K562 (cell line): Measurements from ENCODE around the gene TESK2. TPM values are rescaled to one million over a fixed set of nuclear protein-coding genes. Genes with fewer than 3 reads are reported as not detected.

Source experiments
- ATAC-seq: fragments of 200-7000 bp; cut with Tn5 transposase; 3 replicates; pipeline ENCODE4 v1.9.1; 2020; ENCODE audit warnings: moderate library complexity
- BruUV-seq: library from RNA; stranded (reverse); fragments of 400-500 nt; replicated peaks from 2 replicates; lab custom pipeline; 2021; lab: Mats Ljungman, UMichigan
- CTCF ChIA-PET: fragments of 300-600 bp; formaldehyde crosslinking; extraction: SDS; loops from one replicate; lab custom pipeline; 2021; ENCODE audit warnings: low intra/inter-chr PET ratio; lab: Yijun Ruan, JAX
- POLR2A ChIA-PET: fragments of 300-600, 350-650 bp; sonication (Branson Sonifier 250); formaldehyde crosslinking; extraction: SDS; loops from one replicate; lab custom pipeline; 2021; ENCODE audit warnings: antibody characterized with exemption, inconsistent platforms; lab: Yijun Ruan, JAX
- DNase-seq, 4 experiments: peaks; one replicate each; pipeline versions ENCODE4 v3.0.0 to v3.0.0-alpha.2; 2011 to 2018; ENCODE audit warnings: low spot score in 3 of 4, mixed read lengths in 3 of 4; ENCODE audit errors: extremely low read depth in 1 of 4
- FAIRE-seq: peaks from 2 replicates; lab custom pipeline; 2011; peaks lifted over from hg19 to GRCh38; lab: Jason Lieb, UNC
- H2AFZ ChIP-seq: 2 replicates; pipeline ENCODE4 v1.6.0; 2011; ENCODE audit warnings: low read depth, low read length, control low read depth, inconsistent platforms
- H3K27ac ChIP-seq: fragments of 200-600 bp; 3 replicates; pipeline ENCODE4 v1.8.0; 2011; ENCODE audit warnings: low read depth, mild to moderate bottlenecking, control low read depth, inconsistent platforms, low read length, moderate library complexity, mixed read lengths; ENCODE audit errors: extremely low read depth
- H3K27me3 ChIP-seq, 2 experiments: fragments of 300-600 bp in 1 of 2; 2 replicates in 1 of 2; 3 replicates in 1 of 2; pipeline versions ENCODE4 v1.6.0 to v1.8.0; 2011; ENCODE audit warnings: inconsistent platforms in 2 of 2, low read length in 2 of 2, mild to moderate bottlenecking in 1 of 2, mixed read lengths in 1 of 2, moderate library complexity in 1 of 2; ENCODE audit not compliant: control insufficient read depth in 2 of 2, insufficient read depth in 2 of 2
- H3K36me3 ChIP-seq: fragments of 300-600 bp; 3 replicates; pipeline ENCODE4 v1.8.0; 2011; ENCODE audit warnings: mild to moderate bottlenecking, low read length, inconsistent platforms; ENCODE audit not compliant: control insufficient read depth, insufficient read depth
- H3K4me1 ChIP-seq, 2 experiments: fragments of 200-600 bp in 1 of 2; replicated peaks in 1 of 2; 2 replicates in 1 of 2; 3 replicates in 1 of 2; pipeline versions ENCODE4 v1.5.1 to v1.8.0; 2011; ENCODE audit warnings: inconsistent platforms in 2 of 2, low read length in 2 of 2, mild to moderate bottlenecking in 1 of 2, mixed read lengths in 1 of 2, moderate library complexity in 1 of 2; ENCODE audit not compliant: control insufficient read depth in 2 of 2, insufficient read depth in 2 of 2
- H3K4me2 ChIP-seq: 2 replicates; pipeline ENCODE4 v1.6.1; 2011; ENCODE audit warnings: low read length, control low read depth, inconsistent platforms, mixed read lengths; ENCODE audit not compliant: insufficient read depth
- H3K4me3 ChIP-seq: fragments of 200-600 bp; sonication (generic), shearing (Covaris generic); 2 replicates; pipeline ENCODE4 v1.5.1; 2016; ENCODE audit warnings: control low read depth, inconsistent platforms
- H3K79me2 ChIP-seq: fragments of 200-600 bp; 3 replicates; pipeline ENCODE4 v1.8.0; 2011; ENCODE audit warnings: low read length, inconsistent platforms; ENCODE audit not compliant: control insufficient read depth, insufficient read depth
- H3K9ac ChIP-seq, 2 experiments: 2 replicates each; pipeline versions ENCODE4 v1.6.0 to v1.6.1; 2011; ENCODE audit warnings: low read depth in 2 of 2, low read length in 2 of 2, control low read depth in 1 of 2, inconsistent platforms in 1 of 2, mild to moderate bottlenecking in 1 of 2, mixed read lengths in 1 of 2; ENCODE audit not compliant: insufficient read depth in 1 of 2
- H3K9me1 ChIP-seq: one replicate; pipeline ENCODE4 v1.6.0; 2011; ENCODE audit warnings: inconsistent platforms, mild to moderate bottlenecking, low read length, moderate library complexity; ENCODE audit not compliant: control insufficient read depth, insufficient read depth
- H3K9me3 ChIP-seq: replicated peaks from 2 replicates; pipeline ENCODE4 v1.5.1; 2011; ENCODE audit warnings: low read depth, low read length, inconsistent platforms; ENCODE audit not compliant: control insufficient read depth, insufficient read depth
- H4K20me1 ChIP-seq: replicated peaks from 2 replicates; pipeline ENCODE4 v1.6.1; 2011; ENCODE audit warnings: low read length, inconsistent platforms, mixed read lengths; ENCODE audit not compliant: control insufficient read depth, insufficient read depth
- BCOR ChIP-seq: fragments of 450-650 bp; IDR thresholded peaks from 2 replicates; pipeline ENCODE4 v1.6.1; 2016
- ESRRA ChIP-seq: fragments of 450-650 bp; IDR thresholded peaks from 2 replicates; pipeline ENCODE4 v1.6.1; 2014; ENCODE audit warnings: low read depth, mild to moderate bottlenecking, moderate library complexity, borderline replicate concordance
- NFATC3 ChIP-seq: fragments of 450-650 bp; IDR thresholded peaks from 2 replicates; pipeline ENCODE4 v1.6.1; 2017; ENCODE audit warnings: mild to moderate bottlenecking
- RBBP5 ChIP-seq: fragments of 200-600 bp; sonication (generic); IDR thresholded peaks from 2 replicates; pipeline ENCODE4 v1.6.1; 2012; ENCODE audit warnings: borderline replicate concordance, mild to moderate bottlenecking, low read length, control low read depth, inconsistent platforms; ENCODE audit not compliant: insufficient read depth, poor library complexity, severe bottlenecking
- ZNF146 ChIP-seq: IDR thresholded peaks from one replicate; pipeline ENCODE4 v1.6.1; 2018; ENCODE audit warnings: missing compliant biosample characterization; ENCODE audit not compliant: unreplicated experiment
- WGBS: fragments of 100-300 bp; shearing (Covaris generic); methylation state at CpG from one replicate; pipeline ENCODE4 v1.1.6; 2016; ENCODE audit warnings: low coverage, mixed read lengths; ENCODE audit not compliant: insufficient coverage; ENCODE audit errors: missing lambda C conversion rate; 5-methylcytosine and 5-hydroxymethylcytosine counted together
- in situ Hi-C: fragments of 300-500 bp; cut with MboI; formaldehyde crosslinking; loops from 4 replicates; pipeline ENCODE4 v1.15.0; 2018; ENCODE audit warnings: inconsistent platforms, mixed read lengths
- intact Hi-C: fragments of 100-400 bp; cut with micrococcal nuclease; formaldehyde crosslinking; loops from 2 replicates; pipeline ENCODE4 v1.14.2; 2022
- polyA plus RNA-seq, 8 experiments: library from polyadenylated mRNA; depleted of rRNA in 4 of 8; stranded (reverse) in 5 of 8; unstranded in 3 of 8; fragments of >200 nt; fragmentation: Nextera tagmentation in 2 of 8; fragmentation: Illumina TruSeq in 1 of 8; extraction: Ambion mirVana in 2 of 8; extraction: Trizol in 1 of 8; gene quantifications; 2 replicates each; pipeline versions ENCODE4 v1.2.1 to v1.2.3, GENCODE V29; 2011 to 2014; ENCODE audit warnings: inconsistent platforms in 1 of 8, missing spikeins in 1 of 8
- total RNA-seq, 7 experiments: library from RNA; depleted of rRNA in 6 of 7; stranded (reverse); fragments of >200 nt in 6 of 7; fragmentation: Illumina TruSeq in 2 of 7; extraction: Trizol in 2 of 7; gene quantifications; 2 replicates each; pipeline versions ENCODE4 v1.2.1 to v1.2.3, GENCODE V29; 2011 to 2021; ENCODE audit warnings: low replicate concordance in 1 of 7
- TF ChIP-seq, protein P1 (sequence below), 2 experiments: fragments of 450-650 bp in 1 of 2; sonication (generic) in 1 of 2; formaldehyde crosslinking; conservative IDR thresholded peaks; 2 replicates each; pipeline versions ENCODE4 v1.4.0 to v1.8.1; 2020 to 2022; ENCODE audit warnings: mild to moderate bottlenecking in 1 of 2, missing genetic modification reagents in 1 of 2
- TF ChIP-seq, protein P2 (sequence below): IDR thresholded peaks from 2 replicates; pipeline ENCODE4 v1.6.1; 2011; ENCODE audit not compliant: insufficient read length; ENCODE audit errors: extremely low read depth

The TESK2 gene
- total and polyA plus RNA-seq, 9 of the 15 experiments (the other 6 are each of a cell fraction or from before 2014, with no cell fraction given), result 1.6 to 5.3 (median 3.7) TPM

DNA sequence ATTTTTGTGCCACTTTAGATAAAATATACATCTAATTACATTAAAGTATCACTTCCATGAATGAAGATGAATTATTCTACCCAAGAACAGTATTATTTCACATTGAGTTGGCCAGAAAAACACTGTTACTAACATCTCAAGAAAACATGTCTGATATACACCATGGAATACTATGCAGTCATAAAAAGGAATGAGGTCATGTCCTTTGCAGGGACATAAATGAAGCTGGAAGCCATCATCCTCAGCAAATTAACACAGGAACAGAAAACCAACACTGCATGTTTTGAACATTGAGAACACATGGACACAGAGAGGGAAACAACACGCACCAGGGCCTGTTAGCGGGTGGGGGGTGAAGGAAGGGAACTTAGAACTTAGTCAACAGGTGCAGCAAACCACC is 69.0 kb downstream of the TESK2 start:
- H3K27ac ChIP-seq, result no peak overlapping the region
- TF ChIP-seq, protein P1, sequence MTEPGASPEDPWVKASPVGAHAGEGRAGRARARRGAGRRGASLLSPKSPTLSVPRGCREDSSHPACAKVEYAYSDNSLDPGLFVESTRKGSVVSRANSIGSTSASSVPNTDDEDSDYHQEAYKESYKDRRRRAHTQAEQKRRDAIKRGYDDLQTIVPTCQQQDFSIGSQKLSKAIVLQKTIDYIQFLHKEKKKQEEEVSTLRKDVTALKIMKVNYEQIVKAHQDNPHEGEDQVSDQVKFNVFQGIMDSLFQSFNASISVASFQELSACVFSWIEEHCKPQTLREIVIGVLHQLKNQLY (CRISPR knock-in tag; conservative IDR thresholded peaks at IDR 0.05), result no peak
- TF ChIP-seq ZNF146 (CRISPR knock-in tag) (peak; percentile 86), RBBP5 (no peak), BCOR (0 out of 2 replicates have a peak, but pooled peaks have one; percentile 17), NFATC3 (no peak), ESRRA (peak; percentile 52; the same call in 1 of the 2 replicates)
- TF ChIP-seq, protein P2, sequence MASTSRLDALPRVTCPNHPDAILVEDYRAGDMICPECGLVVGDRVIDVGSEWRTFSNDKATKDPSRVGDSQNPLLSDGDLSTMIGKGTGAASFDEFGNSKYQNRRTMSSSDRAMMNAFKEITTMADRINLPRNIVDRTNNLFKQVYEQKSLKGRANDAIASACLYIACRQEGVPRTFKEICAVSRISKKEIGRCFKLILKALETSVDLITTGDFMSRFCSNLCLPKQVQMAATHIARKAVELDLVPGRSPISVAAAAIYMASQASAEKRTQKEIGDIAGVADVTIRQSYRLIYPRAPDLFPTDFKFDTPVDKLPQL, result no peak
- TF ChIP-seq, all 486 proteins: peak for 3
- H3K4me3 ChIP-seq, result no peak overlapping the region
- no peaks in the 10 kb centered on the region for H3K79me2 ChIP-seq
- no TSS peak for BruUV-seq
- no peak for FAIRE-seq
- H2AFZ ChIP-seq, result no peak overlapping the region
- ATAC-seq, result no peak
- no peaks in the 10 kb centered on the region for H3K27me3 ChIP-seq
- H4K20me1 ChIP-seq, result no peaks in the 10 kb centered on the region
- in situ Hi-C loops, result no loop called here
- intact Hi-C loops, result no loop called here
- H3K9me3 ChIP-seq, result no peaks in the 10 kb centered on the region
- H3K9me1 ChIP-seq, result no peaks in the 10 kb centered on the region
- no peak overlapping the region for H3K9ac ChIP-seq
- ChIA-PET CTCF (no interaction called here), POLR2A (interaction anchor here (1.6 kb wide), 1 partner anchor 38 kb away, joined by 4 read pairs; no protein-coding TSS in a partner anchor)
- 80% methylated on average over 2 of the region's 2 CpGs for WGBS
- H3K36me3 ChIP-seq, result no peaks in the 10 kb centered on the region
- H3K4me2 ChIP-seq, result no peak overlapping the region
- no peak for DNase-seq
- peaks cover 3 to 8% of the 10 kb centered on the region in 2 experiments; a peak in 4 of 5 replicates for H3K4me1 ChIP-seq
